ENCODE data around the gene IL27RA.

DNA sequence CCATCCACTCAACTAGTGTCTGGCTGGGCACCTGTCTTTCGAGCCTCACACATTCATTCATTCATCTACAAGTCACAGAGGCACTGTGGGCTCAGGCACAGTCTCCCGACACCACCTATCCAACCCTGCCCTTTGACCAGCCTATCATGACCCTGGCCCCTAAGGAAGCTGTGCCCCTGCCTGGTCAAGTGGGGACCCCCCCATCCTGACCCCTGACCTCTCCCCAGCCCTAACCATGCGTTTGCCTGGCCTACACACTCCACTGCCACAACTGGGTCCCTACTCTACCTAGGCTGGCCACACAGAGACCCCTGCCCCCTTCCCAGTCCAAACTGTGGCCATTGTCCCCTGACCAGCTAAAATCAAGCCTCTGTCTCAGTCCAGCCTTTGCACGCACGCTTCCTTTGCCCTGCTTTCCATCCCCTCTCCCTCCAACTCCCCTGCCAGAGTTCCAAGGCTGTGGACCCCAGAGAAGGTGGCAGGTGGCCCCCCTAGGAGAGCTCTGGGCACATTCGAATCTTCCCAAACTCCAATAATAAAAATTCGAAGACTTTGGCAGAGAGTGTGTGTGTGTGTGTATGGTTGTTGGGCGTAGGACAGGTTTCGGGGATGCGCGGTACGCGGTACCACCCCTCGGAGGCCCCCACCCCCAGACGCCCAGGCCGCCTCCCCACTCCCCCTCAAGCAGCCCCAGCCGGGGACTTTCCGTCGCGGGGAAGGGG is 404 bp upstream of the IL27RA start:
- no peak for TF ChIP-seq EZH2 (IDR thresholded peaks at IDR 0.05; ENCODE audit: borderline replicate concordance, low read length)
- TF ChIP-seq, protein P1, sequence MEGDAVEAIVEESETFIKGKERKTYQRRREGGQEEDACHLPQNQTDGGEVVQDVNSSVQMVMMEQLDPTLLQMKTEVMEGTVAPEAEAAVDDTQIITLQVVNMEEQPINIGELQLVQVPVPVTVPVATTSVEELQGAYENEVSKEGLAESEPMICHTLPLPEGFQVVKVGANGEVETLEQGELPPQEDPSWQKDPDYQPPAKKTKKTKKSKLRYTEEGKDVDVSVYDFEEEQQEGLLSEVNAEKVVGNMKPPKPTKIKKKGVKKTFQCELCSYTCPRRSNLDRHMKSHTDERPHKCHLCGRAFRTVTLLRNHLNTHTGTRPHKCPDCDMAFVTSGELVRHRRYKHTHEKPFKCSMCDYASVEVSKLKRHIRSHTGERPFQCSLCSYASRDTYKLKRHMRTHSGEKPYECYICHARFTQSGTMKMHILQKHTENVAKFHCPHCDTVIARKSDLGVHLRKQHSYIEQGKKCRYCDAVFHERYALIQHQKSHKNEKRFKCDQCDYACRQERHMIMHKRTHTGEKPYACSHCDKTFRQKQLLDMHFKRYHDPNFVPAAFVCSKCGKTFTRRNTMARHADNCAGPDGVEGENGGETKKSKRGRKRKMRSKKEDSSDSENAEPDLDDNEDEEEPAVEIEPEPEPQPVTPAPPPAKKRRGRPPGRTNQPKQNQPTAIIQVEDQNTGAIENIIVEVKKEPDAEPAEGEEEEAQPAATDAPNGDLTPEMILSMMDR (IDR thresholded peaks at IDR 0.05; ENCODE audit: low read length): no peak
